GM23248 (cell line): ENCODE measurements around the gene ULK4.

ENCODE experiments used
- EZH2 ChIP-seq: fragments of 200-600 bp; sonication (generic); IDR thresholded peaks from 2 replicates; pipeline ENCODE4 v1.6.1; 2018; ENCODE audit warnings: antibody characterized with exemption, mild to moderate bottlenecking; ENCODE audit not compliant: insufficient read depth, poor library complexity, severe bottlenecking
- EZH2phosphoT487 ChIP-seq: fragments of 200-600 bp; sonication (generic); IDR thresholded peaks from 2 replicates; pipeline ENCODE4 v1.6.1; 2018; ENCODE audit warnings: antibody characterized with exemption, moderate library complexity, mild to moderate bottlenecking, low read depth; ENCODE audit not compliant: insufficient read depth

DNA sequence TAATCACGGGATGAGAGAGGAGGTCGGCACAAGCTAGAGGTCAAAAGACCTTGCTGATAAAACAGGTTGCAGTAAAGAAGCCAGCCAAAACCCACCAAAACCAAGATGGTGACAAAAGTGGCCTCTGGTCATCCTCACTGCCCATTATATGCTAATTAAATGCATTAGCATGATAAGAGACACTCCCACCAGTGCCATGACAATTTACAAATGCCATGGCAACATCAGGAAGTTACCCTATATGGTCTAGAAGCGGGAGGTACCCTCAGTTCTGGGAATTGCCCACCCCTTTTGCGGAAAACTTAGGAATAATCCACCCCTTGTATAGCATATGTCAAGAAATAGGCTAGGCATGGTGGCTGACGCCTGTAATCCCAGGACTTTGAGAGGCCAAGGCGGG, 4.3 kb upstream of the ULK4 start:
- TF ChIP-seq EZH2 = no peak
- TF ChIP-seq EZH2phosphoT487 = no peak
